LoVo (cell line): Measurements from ENCODE around the gene DACT2.

ENCODE experiments used
- DNase-seq: peaks from one replicate; pipeline ENCODE4 v3.0.0-alpha.2; 2016; ENCODE audit warnings: low spot score

The DACT2 gene

GRCh38 chr6:168263351-168263905, 56.1 kb downstream of the DACT2 start:
- no peak for DNase-seq

DNA sequence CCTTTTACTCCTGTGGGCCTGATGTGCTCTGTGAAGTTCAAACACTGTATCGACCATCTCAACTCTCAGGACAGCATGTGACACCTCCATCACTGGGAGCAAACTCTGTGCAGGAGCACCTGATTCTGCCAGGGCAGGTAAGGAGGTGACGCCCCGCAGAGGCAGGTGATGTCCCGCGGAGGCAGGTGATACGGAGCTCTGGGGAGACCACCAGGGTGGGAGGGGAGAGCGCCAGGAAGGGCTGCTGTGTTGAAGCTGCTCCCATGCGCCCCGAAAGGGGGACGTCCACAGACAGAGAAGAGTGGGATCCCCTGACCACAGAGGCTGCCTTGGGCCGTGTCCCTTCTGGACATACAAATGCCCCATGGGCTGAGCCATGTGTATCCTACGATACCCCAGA, 58.3 kb downstream of the DACT2 start:
- DNase-seq, result no peak

- no peak for DNase-seq
Observed at GRCh38 chr6:168260420-168260987, 59.1 kb downstream of the DACT2 start.

DNA sequence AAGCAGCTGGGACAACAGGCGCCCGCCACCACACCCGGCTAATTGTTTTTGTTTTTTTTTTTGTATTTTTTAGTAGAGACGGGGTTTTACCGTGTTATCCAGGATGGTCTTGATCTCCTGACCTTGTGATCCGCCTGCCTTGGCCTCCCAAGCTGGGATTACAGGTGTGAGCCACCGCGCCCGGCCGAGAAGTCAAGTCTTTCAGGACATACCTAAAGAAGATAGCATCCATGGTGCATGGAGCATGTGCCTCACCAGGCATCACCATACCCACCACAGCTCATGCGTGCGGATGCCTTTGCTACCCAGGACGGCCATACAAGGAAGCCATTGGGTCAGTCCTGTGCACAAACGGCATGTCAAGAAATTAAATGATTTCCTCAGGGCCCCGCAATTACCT, 60.8 kb downstream of the DACT2 start:
- DNase-seq, result no peak

- DNase-seq, result no peak
Observed at GRCh38 chr6:168256940-168257339, 62.6 kb downstream of the DACT2 start.
